DND-41 (cell line): ENCODE data around the gene CLIC1.

Experiments used
- ATAC-seq: fragments of 200-7000 bp; cut with Tn5 transposase; 3 replicates; pipeline ENCODE4 v1.9.1; 2021; ENCODE audit warnings: low read depth; ENCODE audit not compliant: insufficient read depth
- DNase-seq: peaks from one replicate; pipeline ENCODE4 v3.0.0-alpha.2; 2020
- H2AFZ ChIP-seq: 2 replicates; pipeline ENCODE4 v1.6.0; 2012; ENCODE audit warnings: low read depth, low read length
- H3K27ac ChIP-seq: 2 replicates; pipeline ENCODE4 v1.5.1; 2012; ENCODE audit warnings: low read length, inconsistent platforms
- H3K27me3 ChIP-seq: fragments of 200-600 bp; sonication (generic); 2 replicates; pipeline ENCODE4 v1.6.0; 2012; ENCODE audit warnings: low read length, mild to moderate bottlenecking, inconsistent platforms; ENCODE audit not compliant: insufficient read depth, poor library complexity
- H3K36me3 ChIP-seq: 2 replicates; pipeline ENCODE4 v1.5.1; 2012; ENCODE audit warnings: low read length, inconsistent platforms; ENCODE audit not compliant: insufficient read depth
- H3K4me1 ChIP-seq: 2 replicates; pipeline ENCODE4 v1.5.1; 2012; ENCODE audit warnings: mild to moderate bottlenecking, low read length; ENCODE audit not compliant: insufficient read depth
- H3K4me2 ChIP-seq: 2 replicates; pipeline ENCODE4 v1.6.0; 2012; ENCODE audit warnings: mild to moderate bottlenecking, moderate library complexity, low read length, inconsistent platforms; ENCODE audit not compliant: insufficient read depth
- H3K4me3 ChIP-seq, 2 experiments: fragments of 200-600 bp in 1 of 2; shearing (Covaris generic) in 1 of 2; 2 replicates each; pipeline ENCODE4 v1.5.1; 2012 to 2016; ENCODE audit warnings: inconsistent platforms in 2 of 2, low read length in 2 of 2, mild to moderate bottlenecking in 2 of 2, low read depth in 1 of 2, moderate library complexity in 1 of 2
- H3K79me2 ChIP-seq: 2 replicates; pipeline ENCODE4 v1.6.0; 2012; ENCODE audit warnings: low read length, inconsistent platforms; ENCODE audit not compliant: insufficient read depth
- H3K9ac ChIP-seq: 2 replicates; pipeline ENCODE4 v1.6.0; 2012; ENCODE audit warnings: low read depth, mild to moderate bottlenecking, inconsistent platforms, low read length, moderate library complexity
- H3K9me3 ChIP-seq: 2 replicates; pipeline ENCODE4 v1.5.1; 2012; ENCODE audit warnings: low read length, moderate library complexity, mild to moderate bottlenecking, inconsistent platforms; ENCODE audit not compliant: insufficient read depth, severe bottlenecking
- H4K20me1 ChIP-seq: 2 replicates; pipeline ENCODE4 v1.6.0; 2012; ENCODE audit warnings: low read length; ENCODE audit not compliant: insufficient read depth
- EZH2 ChIP-seq: IDR thresholded peaks from 3 replicates; pipeline ENCODE4 v1.6.1; 2012; ENCODE audit warnings: borderline replicate concordance, low read depth, mild to moderate bottlenecking, moderate library complexity, low read length, inconsistent platforms; ENCODE audit not compliant: severe bottlenecking
- TF ChIP-seq, protein P1 (sequence below): IDR thresholded peaks from 2 replicates; pipeline ENCODE4 v1.5.1; 2012; ENCODE audit warnings: borderline replicate concordance, low read length, moderate library complexity, mild to moderate bottlenecking; ENCODE audit not compliant: poor library complexity, severe bottlenecking; ENCODE audit errors: extremely low read depth

CLIC1 gene

DNA sequence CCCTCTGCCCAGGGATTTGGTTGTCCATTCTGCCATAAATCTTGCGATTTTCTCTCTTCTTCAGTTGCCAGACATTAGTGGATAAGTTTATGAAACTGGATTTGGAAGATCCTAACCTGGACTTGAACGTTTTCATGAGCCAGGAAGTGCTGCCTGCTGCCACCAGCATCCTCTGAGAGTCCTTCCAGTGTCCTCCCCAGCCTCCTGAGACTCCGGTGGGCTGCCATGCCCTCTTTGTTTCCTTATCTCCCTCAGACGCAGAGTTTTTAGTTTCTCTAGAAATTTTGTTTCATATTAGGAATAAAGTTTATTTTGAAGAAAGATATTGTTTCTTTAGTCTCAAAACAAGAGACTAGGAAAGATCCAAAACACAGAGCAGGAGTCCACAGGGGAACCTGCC lies 26.0 kb upstream of the CLIC1 start, which contains the start of gene SAPCD1:
SAPCD1 (plus strand) TSS at position 301 of the 400 bp plus-strand sequence. CDS start 399 bp downstream, outside the sequence.
- ATAC-seq (no peak), DNase-seq (no peak)
- H3K4me2 ChIP-seq: no peak within 1 kb of the TSS
- peaks cover 4% of the 10 kb centered on the region; the same call in 1 of the 2 replicates for H4K20me1 ChIP-seq
- H3K9ac ChIP-seq: no peak within 1 kb of the TSS
- H3K27me3 ChIP-seq: no peaks in the 10 kb centered on the region
- peaks cover 70% of the 10 kb centered on the region for H3K36me3 ChIP-seq
- H3K27ac ChIP-seq: no peak within 1 kb of the TSS
- no peak within 1 kb of the TSS for H3K4me3 ChIP-seq
- H3K79me2 ChIP-seq: no peaks in the 10 kb centered on the region
- H3K9me3 ChIP-seq: no peaks in the 10 kb centered on the region
- TF ChIP-seq EZH2: no peak
- TF ChIP-seq, protein P1, sequence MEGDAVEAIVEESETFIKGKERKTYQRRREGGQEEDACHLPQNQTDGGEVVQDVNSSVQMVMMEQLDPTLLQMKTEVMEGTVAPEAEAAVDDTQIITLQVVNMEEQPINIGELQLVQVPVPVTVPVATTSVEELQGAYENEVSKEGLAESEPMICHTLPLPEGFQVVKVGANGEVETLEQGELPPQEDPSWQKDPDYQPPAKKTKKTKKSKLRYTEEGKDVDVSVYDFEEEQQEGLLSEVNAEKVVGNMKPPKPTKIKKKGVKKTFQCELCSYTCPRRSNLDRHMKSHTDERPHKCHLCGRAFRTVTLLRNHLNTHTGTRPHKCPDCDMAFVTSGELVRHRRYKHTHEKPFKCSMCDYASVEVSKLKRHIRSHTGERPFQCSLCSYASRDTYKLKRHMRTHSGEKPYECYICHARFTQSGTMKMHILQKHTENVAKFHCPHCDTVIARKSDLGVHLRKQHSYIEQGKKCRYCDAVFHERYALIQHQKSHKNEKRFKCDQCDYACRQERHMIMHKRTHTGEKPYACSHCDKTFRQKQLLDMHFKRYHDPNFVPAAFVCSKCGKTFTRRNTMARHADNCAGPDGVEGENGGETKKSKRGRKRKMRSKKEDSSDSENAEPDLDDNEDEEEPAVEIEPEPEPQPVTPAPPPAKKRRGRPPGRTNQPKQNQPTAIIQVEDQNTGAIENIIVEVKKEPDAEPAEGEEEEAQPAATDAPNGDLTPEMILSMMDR: no peak
- H2AFZ ChIP-seq: no peak within 1 kb of the TSS
- no peaks in the 10 kb centered on the region for H3K4me1 ChIP-seq

DNA sequence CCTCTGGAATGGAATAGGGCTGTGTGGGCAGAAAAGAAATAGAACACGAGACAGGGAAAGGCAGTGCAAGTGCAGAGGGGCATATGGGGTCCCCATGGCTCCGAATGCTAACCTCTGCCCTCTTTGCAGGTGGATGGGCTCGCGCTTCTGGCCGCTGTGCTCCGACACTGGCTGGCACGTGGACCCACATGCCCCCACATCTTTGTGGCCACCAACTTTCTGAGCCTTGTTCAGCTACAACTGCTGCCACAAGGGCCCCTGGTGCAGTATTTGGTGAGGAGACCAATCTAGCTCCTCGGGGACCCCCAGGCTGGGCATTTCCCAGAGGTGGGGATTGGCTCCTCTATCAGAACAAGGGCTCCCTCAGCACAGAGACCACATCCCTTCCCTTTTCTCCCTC lies 25.0 kb upstream of the CLIC1 start:
- H3K27ac ChIP-seq: no peak overlapping the region
- H3K36me3 ChIP-seq: peaks cover 72% of the 10 kb centered on the region
- no peaks in the 10 kb centered on the region for H3K79me2 ChIP-seq
- H3K4me3 ChIP-seq: no peak overlapping the region
- no peaks in the 10 kb centered on the region for H3K4me1 ChIP-seq
- H3K4me2 ChIP-seq: no peak overlapping the region
- no peak for TF ChIP-seq EZH2
- TF ChIP-seq, protein P1: no peak
- peaks cover 4% of the 10 kb centered on the region; the same call in 1 of the 2 replicates for H4K20me1 ChIP-seq
- ATAC-seq (no peak), DNase-seq (no peak)
- no peak overlapping the region for H2AFZ ChIP-seq
- no peaks in the 10 kb centered on the region for H3K27me3 ChIP-seq
- no peak overlapping the region for H3K9ac ChIP-seq
- no peaks in the 10 kb centered on the region for H3K9me3 ChIP-seq

DNA sequence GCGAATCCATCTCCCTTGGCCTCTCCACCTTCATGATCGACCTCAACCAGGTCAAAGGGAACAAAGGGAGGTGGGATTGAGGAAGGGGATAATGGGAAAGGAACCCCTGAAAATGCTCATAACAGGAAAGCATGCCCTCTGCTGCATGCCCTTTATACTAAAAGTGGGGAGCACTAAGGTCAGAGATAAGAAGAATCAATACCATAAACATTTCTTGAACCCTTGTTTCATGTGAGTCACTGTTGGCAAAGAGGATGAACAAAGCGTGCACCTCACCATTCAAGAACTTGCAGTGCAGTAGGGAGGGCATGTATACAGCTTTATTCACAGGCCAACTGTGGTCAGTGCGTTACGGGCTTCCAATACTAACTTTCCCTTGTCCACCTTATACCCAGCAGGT lies 24.5 kb upstream of the CLIC1 start:
- H3K27me3 ChIP-seq: no peaks in the 10 kb centered on the region
- ATAC-seq: no peak
- H4K20me1 ChIP-seq: peaks cover 4% of the 10 kb centered on the region; the same call in 1 of the 2 replicates
- TF ChIP-seq, protein P1: no peak
- no peak for TF ChIP-seq EZH2
- no peak overlapping the region for H3K4me3 ChIP-seq
- no peaks in the 10 kb centered on the region for H3K79me2 ChIP-seq
- no peaks in the 10 kb centered on the region for H3K4me1 ChIP-seq
- H3K27ac ChIP-seq: no peak overlapping the region
- no peaks in the 10 kb centered on the region for H3K9me3 ChIP-seq
- no peak overlapping the region for H3K4me2 ChIP-seq
- no peak for DNase-seq
- H2AFZ ChIP-seq: no peak overlapping the region
- no peak overlapping the region for H3K9ac ChIP-seq
- H3K36me3 ChIP-seq: peaks cover 72% of the 10 kb centered on the region
